H9 (cell line): ENCODE measurements around the gene PIK3C2B. TPM values are rescaled to one million over a fixed set of nuclear protein-coding genes. Genes with fewer than 3 reads are reported as not detected.

Experiments
- DNase-seq: peaks from one replicate; pipeline ENCODE4 v3.0.0-alpha.2; 2017
- H2AFZ ChIP-seq: one replicate; pipeline ENCODE4 v1.6.1; 2013; ENCODE audit warnings: mild to moderate bottlenecking, low read length, control low read depth, moderate library complexity
- H2AK5ac ChIP-seq: 2 replicates; pipeline ENCODE4 v1.6.1; 2013; ENCODE audit warnings: low read length, control low read depth, mixed read lengths; ENCODE audit not compliant: insufficient read length
- H2BK120ac ChIP-seq: one replicate; pipeline ENCODE4 v1.6.1; 2013; ENCODE audit warnings: low read depth, mild to moderate bottlenecking, low read length, control low read depth, inconsistent platforms; ENCODE audit not compliant: poor library complexity, severe bottlenecking
- H2BK12ac ChIP-seq: 2 replicates; pipeline ENCODE4 v1.6.1; 2013; ENCODE audit warnings: low read length, control low read depth, mixed read lengths, low read depth; ENCODE audit not compliant: insufficient read length
- H2BK15ac ChIP-seq: 2 replicates; pipeline ENCODE4 v1.6.1; 2013; ENCODE audit warnings: low read depth, low read length, control low read depth
- H2BK20ac ChIP-seq: one replicate; pipeline ENCODE4 v1.6.1; 2013; ENCODE audit warnings: low read depth, mild to moderate bottlenecking, low read length, control low read depth, inconsistent platforms; ENCODE audit not compliant: poor library complexity, severe bottlenecking
- H2BK5ac ChIP-seq: 2 replicates; pipeline ENCODE4 v1.6.1; 2013; ENCODE audit warnings: low read length, control low read depth, mixed read lengths; ENCODE audit not compliant: insufficient read length
- H3K14ac ChIP-seq: 2 replicates; pipeline ENCODE4 v1.6.1; 2013; ENCODE audit warnings: low read length, control low read depth; ENCODE audit not compliant: insufficient read depth
- H3K18ac ChIP-seq: 2 replicates; pipeline ENCODE4 v1.6.1; 2013; ENCODE audit warnings: low read depth, mild to moderate bottlenecking, mixed read lengths, low read length, control low read depth; ENCODE audit not compliant: insufficient read length
- H3K23ac ChIP-seq: 2 replicates; pipeline ENCODE4 v1.6.1; 2013; ENCODE audit warnings: low read length, control low read depth, mixed read lengths, low read depth; ENCODE audit not compliant: insufficient read length
- H3K23me2 ChIP-seq: 2 replicates; pipeline ENCODE4 v1.6.1; 2013; ENCODE audit warnings: low read depth, mild to moderate bottlenecking, mixed read lengths, low read length, control low read depth; ENCODE audit not compliant: insufficient read length, poor library complexity, severe bottlenecking
- H3K27ac ChIP-seq: 2 replicates; pipeline ENCODE4 v1.5.1; 2013; ENCODE audit warnings: low read length, control low read depth, mixed read lengths, low read depth; ENCODE audit not compliant: insufficient read length
- H3K27me3 ChIP-seq: 2 replicates; pipeline ENCODE4 v1.6.1; 2013; ENCODE audit warnings: low read length, control low read depth, inconsistent platforms; ENCODE audit not compliant: insufficient read depth
- H3K4ac ChIP-seq: 2 replicates; pipeline ENCODE4 v1.6.1; 2013; ENCODE audit warnings: low read depth, mild to moderate bottlenecking, control low read depth, inconsistent platforms, low read length, moderate library complexity
- H3K4me1 ChIP-seq: 2 replicates; pipeline ENCODE4 v1.6.1; 2013; ENCODE audit warnings: low read length, control low read depth, inconsistent platforms; ENCODE audit not compliant: insufficient read depth
- H3K4me2 ChIP-seq: 2 replicates; pipeline ENCODE4 v1.6.1; 2013; ENCODE audit warnings: low read length, control low read depth, mixed read lengths; ENCODE audit not compliant: insufficient read length, insufficient read depth
- H3K56ac ChIP-seq: 2 replicates; pipeline ENCODE4 v1.6.1; 2013; ENCODE audit warnings: low read depth, mild to moderate bottlenecking, mixed read lengths, low read length, control low read depth; ENCODE audit not compliant: insufficient read length
- H3K79me1 ChIP-seq: 2 replicates; pipeline ENCODE4 v1.6.1; 2013; ENCODE audit warnings: low read depth, mild to moderate bottlenecking, moderate library complexity, low read length, control low read depth, inconsistent platforms; ENCODE audit not compliant: insufficient read depth, poor library complexity, severe bottlenecking
- H3K79me2 ChIP-seq: 2 replicates; pipeline ENCODE4 v1.6.1; 2013; ENCODE audit warnings: low read length, control low read depth, inconsistent platforms; ENCODE audit not compliant: insufficient read depth
- H3K9ac ChIP-seq: 2 replicates; pipeline ENCODE4 v1.6.1; 2013; ENCODE audit warnings: low read length, control low read depth, mixed read lengths; ENCODE audit not compliant: insufficient read length; ENCODE audit errors: extremely low read depth
- H3K9me3 ChIP-seq: one replicate; pipeline ENCODE4 v1.6.1; 2013; ENCODE audit warnings: low read depth, low read length, inconsistent platforms; ENCODE audit not compliant: control insufficient read depth
- H3T11ph ChIP-seq: one replicate; pipeline ENCODE4 v1.6.1; 2013; ENCODE audit warnings: mild to moderate bottlenecking, low read length, control low read depth, inconsistent platforms
- H4K20me1 ChIP-seq: one replicate; pipeline ENCODE4 v1.6.1; 2013; ENCODE audit not compliant: control insufficient read depth, insufficient read length, insufficient read depth
- H4K5ac ChIP-seq: 2 replicates; pipeline ENCODE4 v1.6.1; 2013; ENCODE audit warnings: low read depth, mild to moderate bottlenecking, mixed read lengths, low read length, control low read depth; ENCODE audit not compliant: insufficient read length
- H4K8ac ChIP-seq: replicated peaks from 2 replicates; pipeline ENCODE4 v1.6.1; 2013; ENCODE audit warnings: low read length, control low read depth, mixed read lengths, low read depth; ENCODE audit not compliant: insufficient read length
- H4K91ac ChIP-seq: 2 replicates; pipeline ENCODE4 v1.6.1; 2013; ENCODE audit warnings: low read depth, mild to moderate bottlenecking, moderate library complexity, mixed read lengths, low read length, control low read depth; ENCODE audit not compliant: insufficient read length
- H3K27ac Mint-ChIP-seq, 3 experiments: 2 replicates in 2 of 3; 3 replicates in 1 of 3; pipeline ENCODE4 v1.8.0; 2020 to 2021; ENCODE audit warnings: mixed read lengths in 3 of 3, mild to moderate bottlenecking in 1 of 3, moderate library complexity in 1 of 3
- H3K27me3 Mint-ChIP-seq: 2 replicates; pipeline ENCODE4 v1.8.0; 2021; ENCODE audit warnings: low read depth, mild to moderate bottlenecking, moderate library complexity, mixed read lengths
- H3K36me3 Mint-ChIP-seq, 3 experiments: 2 replicates in 2 of 3; 3 replicates in 1 of 3; pipeline ENCODE4 v1.8.0; 2020 to 2021; ENCODE audit warnings: low read depth in 3 of 3, mixed read lengths in 3 of 3; ENCODE audit not compliant: insufficient read depth in 1 of 3
- H3K4me1 Mint-ChIP-seq, 2 experiments: 2 replicates each; pipeline ENCODE4 v1.8.0; 2020; ENCODE audit warnings: mixed read lengths in 2 of 2
- H3K4me3 Mint-ChIP-seq, 2 experiments: 2 replicates in 1 of 2; 3 replicates in 1 of 2; pipeline ENCODE4 v1.8.0; 2020 to 2021; ENCODE audit warnings: mild to moderate bottlenecking in 2 of 2, mixed read lengths in 2 of 2, moderate library complexity in 1 of 2
- H3K9me3 Mint-ChIP-seq, 2 experiments: 2 replicates in 1 of 2; 3 replicates in 1 of 2; pipeline ENCODE4 v1.8.0; 2020; ENCODE audit warnings: mild to moderate bottlenecking in 2 of 2, mixed read lengths in 2 of 2, moderate library complexity in 1 of 2
- whole genome bisulfite sequencing: extraction: QIAGEN DNeasy Blood & Tissue Kit; methylation state at CpG from one replicate; pipeline ENCODE4 v1.1.7; 2013; ENCODE audit warnings: missing lambda C conversion rate, low lambda C conversion rate, mixed read lengths; ENCODE audit not compliant: insufficient read length; ENCODE audit errors: extremely low coverage; 5-methylcytosine and 5-hydroxymethylcytosine counted together
- total RNA-seq: library from RNA; stranded (reverse); gene quantifications from 2 replicates; pipeline ENCODE4 v1.2.1, GENCODE V29; 2021
- TF ChIP-seq, protein P1 (sequence below): fragments of 200-600 bp; sonication (generic); conservative IDR thresholded peaks from 3 replicates; pipeline ENCODE4 v1.8.0; 2021; ENCODE audit warnings: antibody characterized with exemption, mild to moderate bottlenecking

Gene PIK3C2B
- total RNA-seq, 1 experiment from 2014 or later: 13.1 TPM

DNA sequence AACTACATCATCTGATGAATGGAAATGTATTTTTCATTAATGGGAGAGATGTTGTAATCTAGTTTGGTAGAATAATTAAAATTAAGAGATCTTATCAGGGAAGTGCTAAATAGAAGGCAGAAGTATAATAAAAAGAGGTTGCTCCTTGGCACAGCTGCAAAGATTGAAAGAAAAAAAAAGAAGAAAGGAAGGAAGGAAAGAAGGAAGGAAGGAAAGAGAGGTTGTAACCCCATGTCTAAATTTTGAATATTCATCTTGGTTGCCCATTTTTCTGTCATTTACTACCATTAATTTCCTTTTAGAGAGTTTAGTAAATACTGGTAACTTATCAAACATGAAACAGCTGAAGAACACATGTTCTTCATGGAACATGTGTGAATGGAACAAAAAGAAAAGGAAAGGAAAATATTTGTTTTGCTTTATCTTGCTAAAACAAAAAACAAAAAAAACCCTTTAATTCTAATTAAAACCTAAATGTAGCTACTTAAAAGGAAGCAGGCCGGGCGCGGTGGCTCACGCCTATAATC, 11.1 kb upstream of the PIK3C2B start:
- TF ChIP-seq, protein P1, sequence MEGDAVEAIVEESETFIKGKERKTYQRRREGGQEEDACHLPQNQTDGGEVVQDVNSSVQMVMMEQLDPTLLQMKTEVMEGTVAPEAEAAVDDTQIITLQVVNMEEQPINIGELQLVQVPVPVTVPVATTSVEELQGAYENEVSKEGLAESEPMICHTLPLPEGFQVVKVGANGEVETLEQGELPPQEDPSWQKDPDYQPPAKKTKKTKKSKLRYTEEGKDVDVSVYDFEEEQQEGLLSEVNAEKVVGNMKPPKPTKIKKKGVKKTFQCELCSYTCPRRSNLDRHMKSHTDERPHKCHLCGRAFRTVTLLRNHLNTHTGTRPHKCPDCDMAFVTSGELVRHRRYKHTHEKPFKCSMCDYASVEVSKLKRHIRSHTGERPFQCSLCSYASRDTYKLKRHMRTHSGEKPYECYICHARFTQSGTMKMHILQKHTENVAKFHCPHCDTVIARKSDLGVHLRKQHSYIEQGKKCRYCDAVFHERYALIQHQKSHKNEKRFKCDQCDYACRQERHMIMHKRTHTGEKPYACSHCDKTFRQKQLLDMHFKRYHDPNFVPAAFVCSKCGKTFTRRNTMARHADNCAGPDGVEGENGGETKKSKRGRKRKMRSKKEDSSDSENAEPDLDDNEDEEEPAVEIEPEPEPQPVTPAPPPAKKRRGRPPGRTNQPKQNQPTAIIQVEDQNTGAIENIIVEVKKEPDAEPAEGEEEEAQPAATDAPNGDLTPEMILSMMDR: no peak
- Mint-ChIP-seq H3K4me3 (peak overlapping the region; percentile 94), H3K36me3 (peaks cover 0 to 2% (median 0%) of the 10 kb centered on the region in 3 experiments; a peak in 1 of 7 replicates), H3K27ac (no peak overlapping the region; a peak in 1 of 7 replicates), H3K27me3 (peaks cover 3% of the 10 kb centered on the region; the same call in 1 of the 2 replicates), H3K4me1 (peaks cover 10% of the 10 kb centered on the region in 2 experiments), H3K9me3 (peaks cover 5% of the 10 kb centered on the region in 2 experiments; a peak in 3 of 5 replicates)
- no peak for DNase-seq
- no peak overlapping the region for H4K8ac ChIP-seq
- H3K79me1 ChIP-seq: no peaks in the 10 kb centered on the region
- H3K27ac ChIP-seq: no peak overlapping the region
- no peak overlapping the region for H4K5ac ChIP-seq
- no peaks in the 10 kb centered on the region for H3K27me3 ChIP-seq
- H3K79me2 ChIP-seq: no peaks in the 10 kb centered on the region
- H2AK5ac ChIP-seq: no peak overlapping the region
- no peak overlapping the region for H2BK120ac ChIP-seq
- H3K23ac ChIP-seq: no peak overlapping the region
- peak overlapping the region; percentile 18 for H2AFZ ChIP-seq
- H3K14ac ChIP-seq: no peak overlapping the region
- no peak overlapping the region for H4K91ac ChIP-seq
- H3K18ac ChIP-seq: peak overlapping the region; percentile 42
- no peak overlapping the region for H2BK5ac ChIP-seq
- no peaks in the 10 kb centered on the region for H4K20me1 ChIP-seq
- no CpG with 5 or more reads among the region's 4 CpGs for WGBS
- no peaks in the 10 kb centered on the region for H3K4me1 ChIP-seq
- H3K4ac ChIP-seq: no peak overlapping the region
- no peak overlapping the region for H2BK12ac ChIP-seq
- H3T11ph ChIP-seq: no peak overlapping the region
- no peak overlapping the region for H3K56ac ChIP-seq
- no peaks in the 10 kb centered on the region for H3K23me2 ChIP-seq
- H2BK15ac ChIP-seq: no peak overlapping the region
- H2BK20ac ChIP-seq: no peak overlapping the region
- no peaks in the 10 kb centered on the region for H3K9me3 ChIP-seq
- H3K9ac ChIP-seq: peak overlapping the region; percentile 43
- H3K4me2 ChIP-seq: peak overlapping the region; percentile 35
